Left ventricle myocardium inferior (tissue), 1 donor: ENCODE measurements around the gene LIPK. TPM values are rescaled to one million over a fixed set of nuclear protein-coding genes. Genes with fewer than 3 reads are reported as not detected.
"Not testable (repeated sequence)": the region's sequence is repeated elsewhere in the genome, so short reads cannot be mapped to it uniquely, and the experiment has no call there.

Experiments used
- DNase-seq: peaks from one replicate; pipeline ENCODE4 v3.0.0-alpha.2; 2020
- H3K27ac ChIP-seq: fragments of 200-600 bp; replicated peaks from 2 replicates; pipeline ENCODE4 v1.8.0; 2021
- H3K27me3 ChIP-seq: fragments of 200-600 bp; 2 replicates; pipeline ENCODE4 v1.8.0; 2021; ENCODE audit warnings: low read depth
- H3K36me3 ChIP-seq: fragments of 200-600 bp; 2 replicates; pipeline ENCODE4 v1.8.0; 2021
- H3K4me1 ChIP-seq: fragments of 200-600 bp; 2 replicates; pipeline ENCODE4 v1.8.0; 2021
- H3K4me3 ChIP-seq: fragments of 200-600 bp; 2 replicates; pipeline ENCODE4 v1.8.0; 2021; ENCODE audit warnings: mild to moderate bottlenecking, moderate library complexity
- H3K9me3 ChIP-seq: fragments of 200-600 bp; replicated peaks from 2 replicates; pipeline ENCODE4 v1.8.0; 2021
- CTCF ChIP-seq: fragments of 200-600 bp; IDR thresholded peaks from 2 replicates; pipeline ENCODE4 v1.8.0; 2021; ENCODE audit warnings: antibody characterized with exemption, mild to moderate bottlenecking, borderline replicate concordance
- intact Hi-C: fragments of 100-400 bp; cut with micrococcal nuclease; formaldehyde crosslinking; loops from one replicate; pipeline ENCODE4 v1.11.0; 2022
- total RNA-seq: library from RNA; stranded (reverse); fragmentation: NEBNext Ultra II Directional; extraction: Animal tissue kit (Norgen Biotek cat#: 25700); gene quantifications from one replicate; pipeline ENCODE4 v1.2.1, GENCODE V29; 2021
- donor health status: DM: no; HTN: yes; CAD: no; lungs with severe emphysema.

LIPK gene
- total RNA-seq, 1 donor from 2014 or later: not detected

GRCh38 chr10:88693392-88694020, 12.5 kb upstream of the LIPK start:
- H3K4me1 ChIP-seq: no peaks in the 10 kb centered on the region
- H3K36me3 ChIP-seq: no peaks in the 10 kb centered on the region
- DNase-seq: no peak
- no peak overlapping the region for H3K27ac ChIP-seq
- H3K4me3 ChIP-seq: no peak overlapping the region
- intact Hi-C loops: no loop called here
- peaks cover 13% of the 10 kb centered on the region for H3K27me3 ChIP-seq
- TF ChIP-seq CTCF: no peak
- H3K9me3 ChIP-seq: peaks cover 7% of the 10 kb centered on the region

- TF ChIP-seq CTCF: no peak
- H3K9me3 ChIP-seq: no peaks in the 10 kb centered on the region
- no peak overlapping the region for H3K27ac ChIP-seq
- no peaks in the 10 kb centered on the region for H3K4me1 ChIP-seq
- H3K27me3 ChIP-seq: no peaks in the 10 kb centered on the region
- DNase-seq: no peak
- H3K4me3 ChIP-seq: no peak overlapping the region
- no peaks in the 10 kb centered on the region for H3K36me3 ChIP-seq
- intact Hi-C loops: no loop called here
Measured at GRCh38 chr10:88702848-88703597, 3.0 kb upstream of the LIPK start.

GRCh38 chr10:88707429-88708155, 1.5 kb downstream of the LIPK start:
- no peak overlapping the region for H3K4me3 ChIP-seq
- intact Hi-C loops: no loop called here
- H3K4me1 ChIP-seq: no peaks in the 10 kb centered on the region
- TF ChIP-seq CTCF: no peak
- H3K27me3 ChIP-seq: no peaks in the 10 kb centered on the region
- no peaks in the 10 kb centered on the region for H3K36me3 ChIP-seq
- DNase-seq: no peak
- no peak overlapping the region for H3K27ac ChIP-seq
- no peaks in the 10 kb centered on the region for H3K9me3 ChIP-seq

- H3K4me1 ChIP-seq, H3K9me3 ChIP-seq, H3K4me3 ChIP-seq, intact Hi-C loops, DNase-seq, H3K27me3 ChIP-seq, H3K36me3 ChIP-seq, H3K27ac ChIP-seq: not testable (repeated sequence)
Measured at GRCh38 chr10:88709361-88709760, 3.3 kb downstream of the LIPK start.

- no peak for DNase-seq
- intact Hi-C loops: no loop called here
- H3K9me3 ChIP-seq: no peaks in the 10 kb centered on the region
Measured at GRCh38 chr10:88715517-88715916, 9.5 kb downstream of the LIPK start.

More at GRCh38 chr10:88715517-88715916, 9.5 kb downstream of the LIPK start:
- H3K27me3 ChIP-seq: peaks cover 15% of the 10 kb centered on the region
- no peak overlapping the region for H3K27ac ChIP-seq
- no peaks in the 10 kb centered on the region for H3K4me1 ChIP-seq
- TF ChIP-seq CTCF: no peak
- H3K4me3 ChIP-seq: no peak overlapping the region
- no peaks in the 10 kb centered on the region for H3K36me3 ChIP-seq
